ENCODE data around the gene LIPK.
"Not testable (repeated sequence)": the region's sequence is repeated elsewhere in the genome, so short reads cannot be mapped to it uniquely, and the experiment has no call there.

LIPK gene

DNA sequence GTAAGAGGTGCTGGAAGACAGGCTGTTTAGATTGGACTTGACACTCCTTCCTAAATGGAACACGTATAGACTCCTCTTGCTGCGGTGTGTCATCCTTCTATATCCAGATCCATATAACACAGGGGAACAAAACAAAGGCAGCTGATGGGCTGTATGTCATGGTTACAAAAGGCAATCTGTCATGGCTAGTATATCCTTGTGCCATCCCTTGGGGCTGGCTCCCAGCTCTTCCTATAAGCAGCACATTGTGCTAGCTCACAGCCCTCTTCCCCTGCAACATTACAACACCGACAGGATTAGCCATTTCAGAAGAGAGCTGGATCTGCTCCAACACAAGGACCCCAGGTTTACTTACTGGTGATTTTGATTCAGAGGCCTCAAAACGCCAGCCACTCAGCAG lies 15.3 kb downstream of the LIPK start:
- DNase-seq, result no peak

DNA sequence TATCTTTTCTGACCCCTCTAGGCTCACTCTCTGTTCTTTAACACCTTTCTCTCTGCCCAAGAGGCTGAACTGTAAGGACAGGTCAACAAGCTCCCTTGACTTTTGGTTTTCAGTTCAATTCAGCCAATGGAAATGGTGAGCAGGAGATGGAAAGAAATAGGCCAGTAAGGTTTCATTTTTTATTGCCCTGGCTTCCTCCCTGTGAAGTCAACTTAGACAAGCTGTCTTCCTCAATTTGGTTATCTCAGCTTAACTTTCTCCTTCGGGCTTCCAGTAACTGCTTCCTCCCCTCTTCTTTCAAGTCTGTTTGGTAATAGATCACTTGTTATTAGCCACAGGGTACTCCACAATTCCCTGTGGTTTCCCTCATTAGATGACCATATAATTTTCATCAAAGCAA lies 19.7 kb downstream of the LIPK start:
- no peak for DNase-seq

DNA sequence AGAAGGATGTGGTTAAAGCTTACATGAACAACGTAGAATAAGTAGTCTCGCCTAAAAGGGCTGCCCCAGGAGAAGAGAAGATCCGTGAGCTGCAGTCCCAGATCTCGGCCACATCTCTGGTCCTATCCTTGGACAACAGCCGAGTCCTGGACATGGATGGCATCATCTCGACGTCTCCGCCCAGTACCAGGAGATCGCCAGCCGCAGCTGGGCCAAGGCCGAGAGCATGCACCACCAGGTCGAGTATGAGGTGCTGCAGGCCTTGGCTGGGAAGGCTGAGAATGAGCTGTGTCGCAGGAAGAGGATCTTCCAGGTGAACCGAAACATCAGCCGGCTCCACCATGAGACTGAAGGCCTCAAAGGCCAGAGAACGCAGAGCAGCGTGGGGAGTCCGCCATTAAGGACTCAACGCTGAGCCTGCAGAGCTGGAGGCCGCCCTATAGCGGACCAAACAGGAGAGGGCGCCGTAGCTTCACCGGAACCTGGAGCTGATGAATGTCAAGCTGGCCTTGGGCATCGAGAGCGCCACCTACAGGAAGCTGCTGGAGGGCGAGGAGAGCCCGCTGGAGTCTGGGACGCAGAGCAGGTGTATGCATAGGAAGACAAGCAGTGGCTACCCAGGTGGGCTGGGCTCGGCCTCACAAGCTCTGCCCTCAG lies 22.2 kb downstream of the LIPK start:
- DNase-seq, result peak; percentile 21

DNA sequence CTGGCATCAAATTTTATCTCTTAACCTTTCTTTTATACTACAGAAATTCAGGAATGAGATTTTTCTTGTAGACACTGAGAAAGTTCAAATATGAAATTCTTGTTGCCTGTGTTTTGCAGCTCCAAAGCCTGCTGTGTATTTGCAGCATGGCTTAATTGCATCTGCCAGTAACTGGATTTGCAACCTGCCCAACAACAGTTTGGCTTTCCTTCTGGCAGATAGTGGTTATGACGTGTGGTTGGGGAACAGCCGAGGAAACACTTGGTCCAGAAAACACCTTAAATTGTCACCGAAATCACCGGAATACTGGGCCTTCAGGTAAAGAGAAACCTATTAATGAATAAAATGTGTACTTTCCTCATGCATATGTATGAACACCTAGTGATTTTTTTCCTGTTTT lies 24.8 kb downstream of the LIPK start:
- DNase-seq, result no peak

DNA sequence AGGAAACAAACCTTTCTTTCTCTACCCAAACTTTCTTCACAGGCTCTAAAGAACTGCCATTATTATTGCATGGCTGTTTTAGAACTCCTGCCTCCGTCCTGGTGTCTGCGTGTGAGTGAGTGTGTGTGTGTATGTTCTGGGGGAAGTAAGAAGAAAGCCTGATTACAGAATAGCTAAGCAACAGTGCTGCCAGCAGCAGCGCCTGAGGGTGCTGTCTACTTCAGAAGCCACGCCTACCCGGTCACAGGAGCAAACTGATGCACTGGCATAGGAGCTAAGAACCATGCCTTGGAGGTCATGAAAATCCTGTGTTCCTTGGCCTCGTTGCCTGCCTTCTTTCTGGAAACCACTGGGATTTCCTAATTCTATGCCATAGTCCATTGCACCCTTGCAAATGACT lies 25.2 kb downstream of the LIPK start:
- DNase-seq, result no peak

DNA sequence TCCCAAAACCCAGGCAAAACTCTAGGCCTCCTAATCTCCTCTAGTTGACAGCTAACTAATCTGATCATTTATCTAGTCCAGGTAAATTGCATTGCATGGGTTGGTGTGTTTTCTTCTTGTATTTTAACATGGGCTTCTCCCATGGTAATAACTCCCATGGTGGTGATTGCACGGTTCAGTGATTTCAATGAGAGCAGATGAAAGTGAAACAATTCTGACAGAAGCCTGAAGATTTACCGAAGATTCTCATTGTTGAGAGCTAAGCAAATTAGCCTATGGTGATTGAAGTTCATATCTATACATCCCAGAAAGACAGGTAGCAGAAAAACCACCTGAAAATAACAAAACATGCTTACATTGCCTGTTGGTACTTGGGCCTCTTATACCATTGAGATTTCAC lies 27.2 kb downstream of the LIPK start:
- DNase-seq, result no peak

DNA sequence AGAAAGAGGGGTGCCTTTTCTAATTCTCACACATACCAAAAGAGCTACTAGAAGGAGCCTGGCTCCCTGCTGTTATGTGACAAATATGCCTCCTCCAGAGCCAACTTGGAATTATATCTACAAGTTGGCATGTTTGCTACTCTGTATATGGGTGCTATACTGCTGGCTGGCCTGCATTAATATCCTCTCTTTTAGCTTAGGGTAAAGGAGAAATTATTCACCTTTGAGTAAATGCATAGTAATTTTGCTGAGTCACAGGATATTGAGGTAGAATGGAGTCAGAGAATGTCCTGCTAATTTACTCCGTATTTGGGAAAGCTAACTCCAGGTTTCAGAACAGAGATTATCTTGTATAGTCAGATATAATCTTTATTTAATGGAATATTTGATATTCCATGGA lies 29.6 kb downstream of the LIPK start:
- no peak for DNase-seq

DNA sequence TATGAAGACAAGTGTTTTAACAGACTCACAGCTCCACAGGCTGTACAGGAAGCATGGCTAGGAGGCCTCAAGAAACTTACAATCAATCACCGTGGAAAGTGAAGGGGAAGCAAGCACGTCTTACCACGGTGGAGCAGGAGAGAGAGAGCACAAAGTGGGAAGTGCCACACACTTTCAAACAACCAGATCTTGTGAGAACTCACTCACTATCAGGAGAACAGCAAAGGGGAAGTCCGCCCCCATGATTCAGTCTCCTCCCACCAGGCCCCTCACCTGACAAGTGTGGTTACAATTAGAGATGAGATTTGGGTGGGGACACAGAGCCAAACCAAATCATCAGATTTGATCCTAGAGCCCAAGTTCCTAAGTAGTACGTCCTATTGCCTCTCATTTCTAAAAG lies 35.9 kb downstream of the LIPK start:
- DNase-seq, result not testable (repeated sequence)

DNA sequence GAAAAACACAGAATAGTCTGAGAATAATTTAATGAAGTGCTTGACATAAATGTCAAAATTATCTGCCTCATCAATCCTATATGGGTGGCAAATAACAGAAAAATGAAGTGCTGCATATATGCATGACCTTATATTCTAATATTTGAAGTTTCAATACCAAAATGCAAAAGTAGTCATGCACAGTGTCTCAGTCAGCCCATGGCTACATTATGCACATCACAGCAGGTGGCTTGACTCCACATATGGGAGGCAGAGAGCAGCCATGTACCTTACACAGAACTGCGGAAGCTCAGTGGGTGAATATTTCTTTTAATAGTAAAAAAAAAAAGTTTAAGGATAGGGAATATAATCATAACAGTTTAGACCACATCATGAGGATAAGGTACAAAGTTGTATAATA lies 36.4 kb downstream of the LIPK start:
- DNase-seq, result no peak

DNA sequence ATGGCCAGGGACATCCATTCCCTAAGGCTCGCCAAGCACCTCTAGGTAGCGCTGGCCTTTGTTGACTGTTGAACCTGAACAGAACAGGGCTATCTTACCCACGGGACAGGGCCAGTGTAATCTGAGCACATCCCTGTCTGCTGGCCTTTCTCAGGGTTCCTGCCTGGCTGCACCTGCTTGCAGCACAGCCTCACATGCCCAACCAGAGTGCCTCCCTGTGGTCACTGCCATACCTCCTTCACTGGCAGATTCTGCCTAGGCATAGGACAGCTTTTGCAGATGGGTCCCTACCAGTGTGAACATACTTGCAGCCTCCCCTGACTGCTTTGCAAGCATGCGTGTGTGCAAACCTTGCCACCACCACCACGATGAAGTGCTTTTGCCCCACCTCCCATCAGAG lies 38.0 kb downstream of the LIPK start:
- no peak for DNase-seq

DNA sequence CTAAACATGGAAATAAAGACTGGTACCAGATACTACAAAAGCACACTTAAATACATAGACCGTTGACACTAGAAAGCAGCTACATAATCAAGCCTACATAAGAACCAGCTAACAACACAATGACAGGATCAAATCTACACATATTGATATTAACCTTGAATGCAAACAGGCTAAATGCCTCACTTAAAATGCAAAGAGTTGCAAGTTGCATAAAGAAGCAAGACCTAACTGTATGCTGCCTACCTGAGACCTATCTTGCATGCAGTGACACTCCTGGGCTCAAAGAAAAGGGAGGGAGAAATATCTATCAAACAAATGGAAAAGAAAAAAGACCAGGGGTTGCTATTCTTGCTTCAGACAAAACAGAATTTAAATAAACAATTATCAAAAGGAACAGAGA lies 39.6 kb downstream of the LIPK start:
- no peak for DNase-seq

DNA sequence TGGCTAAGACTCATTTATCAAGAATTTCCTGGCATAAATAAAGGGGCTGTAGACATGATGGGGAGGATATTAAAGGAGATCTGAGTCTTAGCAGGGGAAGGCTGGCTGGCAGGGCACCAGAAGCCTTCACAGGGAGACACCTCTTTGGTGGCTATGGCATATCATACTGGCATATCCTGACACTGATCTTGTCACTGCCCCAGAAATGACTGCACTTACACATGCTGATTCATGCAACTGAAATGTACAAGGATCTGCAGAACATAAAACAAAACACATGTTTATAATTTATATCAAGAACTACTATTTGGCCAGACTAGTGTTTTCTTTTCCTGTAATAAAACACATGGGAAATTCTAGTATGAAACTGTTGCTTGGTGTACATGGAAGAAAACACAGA lies 48.2 kb downstream of the LIPK start:
- no peak for DNase-seq

DNA sequence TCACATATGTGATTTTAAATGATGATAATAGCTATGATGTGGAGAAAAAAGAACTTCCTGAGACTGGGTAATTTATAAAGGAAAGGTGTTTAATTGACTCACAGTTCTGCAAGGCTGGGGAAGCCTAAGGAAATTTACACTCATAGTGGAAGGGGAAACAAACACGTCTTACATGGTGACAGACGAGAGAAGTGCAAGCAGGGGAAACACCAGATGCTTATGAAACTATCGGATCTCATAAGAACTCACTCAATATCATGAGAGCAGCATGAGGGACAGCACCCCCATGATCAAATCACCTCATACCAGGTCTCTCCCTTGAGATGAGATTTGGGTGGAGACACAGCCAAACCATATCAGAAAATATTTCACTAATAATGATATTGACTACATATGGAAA lies 49.7 kb downstream of the LIPK start:
- no peak for DNase-seq

DNA sequence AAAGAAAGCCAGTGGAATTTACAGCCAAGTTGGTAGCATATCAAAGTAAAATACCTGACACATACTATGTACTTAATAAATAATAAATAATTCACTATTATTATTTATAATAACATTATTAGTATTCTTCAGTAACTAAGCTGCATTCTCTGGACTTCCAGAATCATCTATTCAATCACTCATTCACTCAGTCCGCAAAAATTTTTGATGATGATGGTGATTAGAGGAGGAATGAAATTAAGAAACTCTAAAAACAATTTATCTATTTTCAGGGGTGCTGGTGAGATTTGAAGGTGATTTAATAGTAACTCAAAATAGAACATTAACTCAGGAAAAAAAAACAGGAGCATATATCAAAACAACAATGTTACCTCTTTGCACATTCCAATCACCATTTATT lies 50.6 kb downstream of the LIPK start:
- DNase-seq, result no peak

DNA sequence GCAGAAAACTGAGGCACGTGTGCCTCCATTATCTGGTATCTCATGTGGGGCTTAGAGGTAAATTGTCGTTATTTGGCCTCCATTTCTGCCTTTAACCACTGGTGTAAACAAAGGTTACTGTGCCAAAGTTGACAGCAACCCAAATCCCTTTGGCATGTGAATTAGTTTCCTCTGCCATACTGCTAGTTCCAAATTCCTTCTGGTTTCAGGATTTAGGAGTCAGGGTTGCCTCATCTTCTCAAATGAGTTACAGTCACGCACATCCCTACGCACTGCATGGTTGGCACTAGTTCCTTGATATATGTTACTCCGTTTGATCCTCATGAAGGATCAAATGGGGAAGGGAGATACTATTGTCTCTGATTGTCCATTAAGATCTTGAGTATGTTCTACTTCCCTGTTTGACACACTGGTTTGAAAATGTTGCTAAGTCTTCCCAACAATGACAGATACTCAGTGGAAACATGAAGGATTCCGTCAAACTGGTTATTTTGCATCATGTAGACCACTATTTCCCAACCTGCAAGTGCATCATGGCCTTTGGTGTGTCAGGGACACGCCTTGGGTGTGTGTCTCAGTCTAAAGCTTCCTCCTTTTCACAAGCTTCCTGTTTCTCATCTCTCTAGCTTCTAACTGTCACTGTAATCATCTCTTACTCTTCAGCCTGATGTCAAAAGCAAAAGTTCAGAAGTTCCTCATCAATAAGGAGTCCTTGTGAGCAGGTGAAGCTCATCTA lies 53.5 kb downstream of the LIPK start, which contains the start of gene LIPN:
LIPN (plus strand) TSS at position 655 of the 736 bp plus-strand sequence. CDS start 1,386 bp downstream, outside the sequence.
- no peak for DNase-seq

DNA sequence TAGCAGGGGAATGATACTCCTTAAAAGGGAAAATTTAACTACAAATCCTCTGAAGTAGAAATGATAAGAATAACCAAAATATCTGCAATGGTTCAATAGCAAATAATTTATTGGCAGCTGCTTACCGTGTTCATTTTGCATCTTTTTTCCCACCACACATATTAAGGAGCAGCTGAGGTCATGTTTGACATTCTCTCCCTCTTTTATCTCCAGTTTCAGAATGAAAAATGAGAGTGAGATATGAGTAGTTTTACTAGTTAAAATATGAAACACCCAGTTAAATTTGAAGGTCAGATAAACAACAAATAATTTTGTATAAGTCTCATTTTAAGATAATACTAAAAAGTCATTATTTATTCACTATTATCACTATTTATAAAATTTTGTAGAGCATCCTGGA lies 56.9 kb downstream of the LIPK start:
- DNase-seq, result no peak

DNA sequence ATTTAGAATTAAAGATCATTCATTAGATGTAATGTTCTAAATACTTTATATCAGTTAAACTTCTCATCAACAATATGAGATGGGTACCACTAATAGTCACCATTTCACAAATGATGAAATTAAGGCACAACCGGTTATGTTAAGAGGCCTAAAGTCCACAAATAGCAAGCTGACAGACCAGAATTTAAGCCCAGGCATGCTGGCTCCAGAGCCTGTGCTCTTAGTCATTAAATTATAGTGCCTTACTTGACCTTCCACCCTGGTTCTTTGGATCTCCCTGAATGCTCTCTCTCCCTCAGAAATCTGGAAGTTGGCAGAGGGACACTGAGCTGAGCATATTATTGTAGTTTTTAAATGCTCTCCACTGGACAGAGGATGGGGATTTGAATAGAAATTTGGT lies 57.4 kb downstream of the LIPK start:
- no peak for DNase-seq

DNA sequence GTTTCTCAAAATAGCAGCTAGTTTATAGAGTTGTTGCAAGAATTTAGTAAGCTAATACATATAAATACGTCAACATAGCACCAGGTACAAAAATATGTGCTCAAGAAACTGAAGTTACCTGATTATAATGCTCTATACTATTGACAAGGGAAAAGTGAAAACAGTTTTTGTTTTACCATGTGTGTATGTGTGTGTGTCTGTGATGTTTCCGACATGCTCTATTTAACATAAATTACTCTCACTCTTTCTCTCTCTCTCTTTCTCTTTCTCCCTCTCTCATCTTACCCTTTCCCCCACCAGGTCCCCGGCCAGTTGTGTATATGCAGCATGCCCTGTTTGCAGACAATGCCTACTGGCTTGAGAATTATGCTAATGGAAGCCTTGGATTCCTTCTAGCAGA lies 58.1 kb downstream of the LIPK start:
- DNase-seq, result no peak

DNA sequence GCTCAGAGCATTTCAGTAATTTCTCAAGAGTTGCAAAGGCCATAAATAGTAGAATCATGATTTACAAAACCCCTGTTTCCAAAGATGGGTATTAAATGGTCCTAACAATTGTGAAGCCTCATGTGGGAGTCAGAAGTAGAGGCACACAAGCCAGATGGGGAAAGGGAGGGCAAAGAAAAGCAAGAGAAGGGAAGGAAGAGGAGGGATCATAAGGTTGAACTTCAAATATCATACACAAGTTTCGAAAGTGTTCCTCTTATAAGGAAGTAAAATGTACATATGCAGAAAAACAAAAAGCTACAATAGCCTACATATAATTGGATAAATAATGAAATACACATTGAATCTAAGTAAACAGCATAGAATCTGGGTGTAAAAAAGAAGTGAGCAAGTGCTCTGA lies 59.8 kb downstream of the LIPK start:
- DNase-seq, result no peak

DNA sequence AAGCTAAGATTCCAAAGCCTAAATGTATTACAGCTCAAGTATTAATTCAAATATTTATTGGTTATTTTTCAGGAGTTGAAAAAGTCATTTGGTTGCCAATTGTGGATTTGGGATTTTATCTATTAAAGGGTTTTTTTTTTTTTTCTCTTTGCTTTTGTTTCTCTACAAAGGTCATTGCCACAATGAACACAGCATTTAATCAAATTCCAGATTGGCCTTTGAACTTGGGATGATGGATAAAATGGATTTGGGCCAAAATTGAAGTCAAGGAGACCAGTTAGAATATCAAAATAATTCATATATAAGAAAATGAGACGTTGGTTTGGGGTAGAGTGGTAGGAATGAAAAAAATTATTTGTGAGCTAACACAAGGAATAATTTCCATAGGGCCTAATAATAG lies 63.3 kb downstream of the LIPK start:
- no peak for DNase-seq

DNA sequence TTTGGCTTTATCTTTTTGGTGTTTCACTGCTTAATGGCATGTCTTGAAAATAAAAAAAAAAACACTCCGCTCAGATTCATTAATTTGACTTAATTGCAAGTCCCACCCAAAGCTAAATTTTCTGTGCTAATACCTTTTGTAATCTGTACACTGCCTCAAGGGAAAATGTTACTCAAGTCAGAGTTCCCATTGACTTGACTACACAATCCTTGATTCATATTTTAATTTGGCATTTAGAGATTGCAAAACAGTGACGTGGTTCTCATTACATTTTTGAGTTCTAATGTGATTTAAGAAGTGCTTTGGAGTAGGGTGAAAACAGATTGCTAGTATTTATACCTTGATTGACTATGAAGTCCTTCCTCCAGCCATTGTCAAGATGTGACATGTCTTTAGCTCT lies 75.2 kb downstream of the LIPK start:
- no peak for DNase-seq

DNA sequence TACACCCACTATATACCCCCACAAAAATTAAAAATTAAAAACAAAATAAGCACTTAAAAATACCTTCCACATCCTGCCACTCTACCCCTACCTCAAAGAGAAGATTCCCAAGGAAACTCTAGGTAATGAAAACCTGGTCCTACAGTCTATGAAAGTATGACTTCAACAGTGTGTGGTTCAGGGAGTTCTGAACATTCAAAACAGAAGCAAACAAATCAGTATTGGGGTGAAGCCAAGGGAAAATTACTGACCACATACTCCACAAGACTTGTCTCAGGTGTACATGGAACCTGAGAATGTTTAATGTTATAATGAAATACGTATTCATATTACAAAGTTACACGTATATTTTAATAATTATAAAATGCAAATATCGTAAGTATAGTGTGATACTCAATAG lies 76.2 kb downstream of the LIPK start:
- DNase-seq, result no peak

DNA sequence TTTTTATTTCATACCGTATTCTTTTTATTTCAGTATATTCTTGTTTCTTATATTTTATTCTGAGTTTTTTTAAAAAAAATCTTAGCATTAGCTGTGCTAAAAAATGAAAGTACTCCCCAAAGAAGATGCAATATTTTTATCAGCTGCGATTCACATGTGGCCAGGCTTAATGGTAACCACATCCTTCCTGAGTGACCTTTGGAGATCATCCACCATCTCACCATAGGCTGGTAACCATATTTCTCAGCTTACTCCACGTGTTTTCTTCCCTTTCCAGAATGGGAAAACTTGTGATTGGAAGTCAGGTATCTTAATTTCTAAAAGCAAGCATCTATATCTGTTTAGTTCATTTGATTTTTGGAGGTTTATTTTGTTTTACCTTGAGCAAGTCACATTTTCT lies 77.7 kb downstream of the LIPK start:
- no peak for DNase-seq

DNA sequence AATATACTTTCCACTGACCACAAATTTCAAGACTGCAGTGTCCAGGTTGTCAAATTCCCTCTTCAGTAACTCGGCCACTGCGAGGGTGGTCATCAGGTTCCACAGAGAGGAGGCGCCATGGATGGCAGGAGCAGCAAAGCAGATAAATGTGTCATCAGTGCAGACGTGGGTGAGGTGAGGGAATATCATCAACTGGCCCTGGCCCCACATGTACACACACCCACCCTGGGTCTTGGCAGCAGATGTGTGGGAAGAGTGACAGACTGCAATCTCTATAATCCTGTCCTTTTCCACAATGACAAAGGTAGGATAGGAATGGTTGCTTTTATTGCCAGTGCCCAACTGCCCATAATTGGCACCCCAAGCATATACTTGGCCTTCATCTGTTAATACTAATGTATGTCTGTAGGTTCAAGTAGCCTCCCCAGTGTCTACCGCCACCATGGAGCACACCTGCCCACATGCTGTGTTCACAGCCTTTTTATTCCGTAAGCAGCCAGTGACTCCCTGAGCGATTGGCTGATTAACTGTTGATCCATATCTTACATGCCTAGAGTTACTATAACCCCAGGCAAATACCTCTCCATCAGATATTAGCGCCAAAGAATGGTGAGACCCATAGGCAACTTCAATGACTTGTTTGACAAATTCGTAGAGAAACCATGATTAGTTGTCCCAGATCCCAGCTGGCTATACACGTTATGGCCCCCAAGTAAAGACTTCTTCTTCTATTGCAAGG lies 80.2 kb downstream of the LIPK start:
- DNase-seq, result no peak
